ENCODE data around the gene SPP1. TPM values are rescaled to one million over a fixed set of nuclear protein-coding genes. Genes with fewer than 3 reads are reported as not detected.
"Not testable (repeated sequence)": the region's sequence is repeated elsewhere in the genome, so short reads cannot be mapped to it uniquely, and the experiment has no call there.

The SPP1 gene
- total RNA-seq, 1 donor from 2014 or later: not detected

- no peak for DNase-seq (ENCODE audit: low read depth)
Observed at GRCh38 chr4:88022289-88022688, 46.8 kb downstream of the SPP1 start.

- not testable (repeated sequence) for DNase-seq (ENCODE audit: low read depth)
Observed at GRCh38 chr4:88025868-88026661, 50.6 kb downstream of the SPP1 start.

GRCh38 chr4:88027611-88028608 lies 52.4 kb downstream of the SPP1 start:
- peak; percentile 91 for DNase-seq (ENCODE audit: low read depth)

GRCh38 chr4:88028946-88029345 lies 53.4 kb downstream of the SPP1 start:
- peak; percentile 27 for DNase-seq (ENCODE audit: low read depth)

GRCh38 chr4:88029556-88029955 lies 54.0 kb downstream of the SPP1 start:
- DNase-seq (ENCODE audit: low read depth): no peak

GRCh38 chr4:88030565-88031310 lies 55.2 kb downstream of the SPP1 start:
- no peak for DNase-seq (ENCODE audit: low read depth)

Other genes with a start within 250 kb of the SPP1 start
- gene IBSP, start 176.2 kb upstream of the SPP1 start, total RNA-seq: not detected in 2 replicates
- gene MEPE, start 142.7 kb upstream of the SPP1 start, total RNA-seq: not detected in 2 replicates
- gene PKD2, start 31.9 kb downstream of the SPP1 start, total RNA-seq: 38.9 and 41.7 TPM in 2 replicates
- gene ABCG2, start 182.9 kb downstream of the SPP1 start, total RNA-seq: 0.88 and 1.6 TPM in 2 replicates